Prostate gland (tissue), 2 donors: ENCODE measurements around the gene METAP1.

Experiments
- POLR2A ChIP-seq: fragments of 450-650 bp; IDR thresholded peaks from one replicate; pipeline ENCODE4 v1.6.1; 2016; ENCODE audit warnings: antibody characterized with exemption, mild to moderate bottlenecking
- POLR2AphosphoS5 ChIP-seq: sonication (generic); formaldehyde crosslinking; IDR thresholded peaks from one replicate; pipeline ENCODE4 v1.6.1; 2017; ENCODE audit warnings: antibody characterized with exemption
- TF ChIP-seq, protein P1 (sequence below), 4 experiments: fragments of 200-600 bp in 2 of 4; fragments of 450-650 bp in 2 of 4; sonication (generic) in 2 of 4; IDR thresholded peaks; 1 replicate in 3 of 4; 2 replicates in 1 of 4; pipeline ENCODE4 v1.5.1; 2016 to 2019; ENCODE audit warnings: antibody characterized with exemption in 4 of 4, mild to moderate bottlenecking in 2 of 4, moderate library complexity in 2 of 4

DNA sequence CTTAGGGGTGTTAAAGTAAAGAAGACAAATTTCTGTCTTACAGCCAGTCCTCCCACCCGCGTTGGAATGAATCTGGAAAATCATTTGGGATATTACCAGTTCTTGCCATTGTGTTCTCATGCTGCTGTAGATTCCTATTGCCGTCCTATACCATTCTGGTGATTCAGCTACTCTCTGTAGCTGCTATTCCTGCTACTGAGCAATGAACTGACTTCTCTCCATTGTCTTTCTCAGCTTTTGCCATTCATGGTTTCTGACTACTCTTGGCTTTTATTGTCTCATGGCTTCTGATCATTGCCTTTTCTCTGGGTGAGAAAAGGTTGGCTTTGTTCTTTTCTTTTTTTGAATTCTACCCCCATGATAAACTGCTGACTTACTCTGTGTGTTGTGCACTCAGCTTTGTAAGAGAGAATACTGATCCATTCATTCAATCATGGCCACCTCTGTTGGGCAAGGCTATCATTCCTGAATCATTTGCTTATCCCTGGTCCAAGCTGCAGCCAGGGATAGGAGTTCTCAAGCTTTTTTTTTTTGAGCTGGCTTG lies 27.7 kb upstream of the METAP1 start:
- TF ChIP-seq, protein P1, sequence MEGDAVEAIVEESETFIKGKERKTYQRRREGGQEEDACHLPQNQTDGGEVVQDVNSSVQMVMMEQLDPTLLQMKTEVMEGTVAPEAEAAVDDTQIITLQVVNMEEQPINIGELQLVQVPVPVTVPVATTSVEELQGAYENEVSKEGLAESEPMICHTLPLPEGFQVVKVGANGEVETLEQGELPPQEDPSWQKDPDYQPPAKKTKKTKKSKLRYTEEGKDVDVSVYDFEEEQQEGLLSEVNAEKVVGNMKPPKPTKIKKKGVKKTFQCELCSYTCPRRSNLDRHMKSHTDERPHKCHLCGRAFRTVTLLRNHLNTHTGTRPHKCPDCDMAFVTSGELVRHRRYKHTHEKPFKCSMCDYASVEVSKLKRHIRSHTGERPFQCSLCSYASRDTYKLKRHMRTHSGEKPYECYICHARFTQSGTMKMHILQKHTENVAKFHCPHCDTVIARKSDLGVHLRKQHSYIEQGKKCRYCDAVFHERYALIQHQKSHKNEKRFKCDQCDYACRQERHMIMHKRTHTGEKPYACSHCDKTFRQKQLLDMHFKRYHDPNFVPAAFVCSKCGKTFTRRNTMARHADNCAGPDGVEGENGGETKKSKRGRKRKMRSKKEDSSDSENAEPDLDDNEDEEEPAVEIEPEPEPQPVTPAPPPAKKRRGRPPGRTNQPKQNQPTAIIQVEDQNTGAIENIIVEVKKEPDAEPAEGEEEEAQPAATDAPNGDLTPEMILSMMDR (IDR thresholded peaks at IDR 0.05) = no peak
- TF ChIP-seq POLR2A (no peak), POLR2AphosphoS5 (no peak)
